Ascending aorta (tissue), 2 donors: ENCODE results near the gene TMEM134. TPM values are rescaled to one million over a fixed set of nuclear protein-coding genes. Genes with fewer than 3 reads are reported as not detected.

Source experiments
- DNase-seq, 2 donors: peaks; one replicate each; pipeline ENCODE4 v3.0.0-alpha.2; 2019; ENCODE audit warnings: low spot score in 2 of 2
- H3K27ac ChIP-seq, 2 donors: fragments of 200-600 bp; sonication (generic); one replicate each; pipeline ENCODE4 v1.5.1; 2016 to 2017; ENCODE audit warnings: mild to moderate bottlenecking in 1 of 2
- H3K27me3 ChIP-seq: fragments of 200-600 bp; sonication (generic); one replicate; pipeline ENCODE4 v1.5.1; 2017
- H3K36me3 ChIP-seq, 2 donors: fragments of 200-600 bp; sonication (generic); one replicate each; pipeline ENCODE4 v1.5.1; 2016
- H3K4me1 ChIP-seq, 2 donors: fragments of 200-600 bp; sonication (generic); one replicate each; pipeline ENCODE4 v1.5.1; 2016 to 2017; ENCODE audit warnings: mild to moderate bottlenecking in 1 of 2
- H3K4me3 ChIP-seq, 2 donors: fragments of 200-600 bp; sonication (generic); one replicate each; pipeline ENCODE4 v1.5.1; 2016 to 2017; ENCODE audit warnings: mild to moderate bottlenecking in 1 of 2
- H3K9me3 ChIP-seq, 2 donors: fragments of 200-600 bp; sonication (generic); one replicate each; pipeline ENCODE4 v1.5.1; 2016
- intact Hi-C: fragments of 100-400 bp; cut with DNase I; formaldehyde crosslinking; loops from one replicate; pipeline ENCODE4 v1.15.1; 2023
- total RNA-seq: library from RNA; depleted of rRNA; stranded (reverse); fragments of >200 nt; gene quantifications from one replicate; pipeline ENCODE4 v1.1.0, GENCODE V29; 2016
- TF ChIP-seq, protein P1 (sequence below), 3 experiments: fragments of 200-600 bp in 2 of 3; fragments of 450-650 bp in 1 of 3; sonication (generic) in 2 of 3; IDR thresholded peaks; one replicate each; pipeline ENCODE4 v1.5.1; 2016 to 2019; ENCODE audit warnings: antibody characterized with exemption in 3 of 3, mild to moderate bottlenecking in 1 of 3, moderate library complexity in 1 of 3

Gene TMEM134
- total RNA-seq, 1 donor from 2014 or later = 189 TPM

GRCh38 chr11:67502328-67502979 is 33.4 kb upstream of the TMEM134 start:
- no peak for DNase-seq
- H3K27ac ChIP-seq = no peak overlapping the region
- H3K4me3 ChIP-seq = no peak overlapping the region
- intact Hi-C loops = loop anchor here (10.0 kb wide), 2 partner anchors 302 to 388 kb away; partner anchors contain the start of gene KDM2A
- no peaks in the 10 kb centered on the region for H3K9me3 ChIP-seq
- H3K4me1 ChIP-seq = peaks cover 11 to 27% of the 10 kb centered on the region in 2 donors
- H3K27me3 ChIP-seq = no peaks in the 10 kb centered on the region
- TF ChIP-seq, protein P1, sequence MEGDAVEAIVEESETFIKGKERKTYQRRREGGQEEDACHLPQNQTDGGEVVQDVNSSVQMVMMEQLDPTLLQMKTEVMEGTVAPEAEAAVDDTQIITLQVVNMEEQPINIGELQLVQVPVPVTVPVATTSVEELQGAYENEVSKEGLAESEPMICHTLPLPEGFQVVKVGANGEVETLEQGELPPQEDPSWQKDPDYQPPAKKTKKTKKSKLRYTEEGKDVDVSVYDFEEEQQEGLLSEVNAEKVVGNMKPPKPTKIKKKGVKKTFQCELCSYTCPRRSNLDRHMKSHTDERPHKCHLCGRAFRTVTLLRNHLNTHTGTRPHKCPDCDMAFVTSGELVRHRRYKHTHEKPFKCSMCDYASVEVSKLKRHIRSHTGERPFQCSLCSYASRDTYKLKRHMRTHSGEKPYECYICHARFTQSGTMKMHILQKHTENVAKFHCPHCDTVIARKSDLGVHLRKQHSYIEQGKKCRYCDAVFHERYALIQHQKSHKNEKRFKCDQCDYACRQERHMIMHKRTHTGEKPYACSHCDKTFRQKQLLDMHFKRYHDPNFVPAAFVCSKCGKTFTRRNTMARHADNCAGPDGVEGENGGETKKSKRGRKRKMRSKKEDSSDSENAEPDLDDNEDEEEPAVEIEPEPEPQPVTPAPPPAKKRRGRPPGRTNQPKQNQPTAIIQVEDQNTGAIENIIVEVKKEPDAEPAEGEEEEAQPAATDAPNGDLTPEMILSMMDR (IDR thresholded peaks at IDR 0.05) = no peak
- peaks cover 0 to 27% of the 10 kb centered on the region in 2 donors for H3K36me3 ChIP-seq

- TF ChIP-seq, protein P1 (IDR thresholded peaks at IDR 0.05) = no peak
- no peak for DNase-seq
- no peak overlapping the region for H3K4me3 ChIP-seq
- H3K4me1 ChIP-seq = peaks cover 5 to 22% of the 10 kb centered on the region in 2 donors
- H3K36me3 ChIP-seq = peaks cover 0 to 27% of the 10 kb centered on the region in 2 donors
- intact Hi-C loops = loop anchor here (10.0 kb wide), 2 partner anchors 303 to 387 kb away; partner anchors contain the start of gene KDM2A
- no peaks in the 10 kb centered on the region for H3K27me3 ChIP-seq
- H3K27ac ChIP-seq = no peak overlapping the region
- H3K9me3 ChIP-seq = no peaks in the 10 kb centered on the region
These were observed 32.8 kb upstream of the TMEM134 start for GRCh38 chr11:67501854-67502253.

GRCh38 chr11:67500831-67501715 is 32.0 kb upstream of the TMEM134 start:
- TF ChIP-seq, protein P1 (IDR thresholded peaks at IDR 0.05) = no peak
- Histone ChIP-seq H3K27ac (no peak overlapping the region), H3K27me3 (no peaks in the 10 kb centered on the region), H3K4me3 (no peak overlapping the region), H3K9me3 (no peaks in the 10 kb centered on the region), H3K4me1 (peaks cover 2 to 14% of the 10 kb centered on the region in 2 donors), H3K36me3 (peaks cover 0 to 27% of the 10 kb centered on the region in 2 donors)
- no peak for DNase-seq
- intact Hi-C loops = loop anchor here (10.0 kb wide), 2 partner anchors 304 to 386 kb away; partner anchors contain the start of gene KDM2A

DNA sequence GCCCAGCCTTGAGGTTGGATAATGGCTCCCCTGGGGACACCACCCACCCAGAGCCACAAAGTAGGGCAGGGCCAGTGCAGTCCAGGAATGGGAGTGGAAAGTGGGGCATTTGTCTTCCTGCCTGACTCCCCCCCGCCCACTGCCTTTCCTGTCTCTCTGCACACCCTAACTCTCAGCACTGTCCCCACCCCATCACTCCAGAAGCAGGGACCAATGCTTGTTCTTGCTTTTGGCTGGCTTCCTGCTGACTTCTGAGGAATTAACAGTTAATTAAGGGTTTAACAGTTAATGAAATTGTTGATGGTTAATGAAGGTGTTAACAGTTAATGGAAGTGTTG is 31.4 kb upstream of the TMEM134 start:
- Histone ChIP-seq H3K36me3 (peaks cover 6 to 27% of the 10 kb centered on the region in 2 donors), H3K27me3 (no peaks in the 10 kb centered on the region), H3K4me1 (peaks cover 2 to 10% of the 10 kb centered on the region in 2 donors), H3K9me3 (no peaks in the 10 kb centered on the region), H3K27ac (no peak overlapping the region), H3K4me3 (no peak overlapping the region)
- no peak for DNase-seq
- intact Hi-C loops = loop anchor here (10.0 kb wide), 2 partner anchors 304 to 386 kb away; partner anchors contain the start of gene KDM2A
- TF ChIP-seq, protein P1 (IDR thresholded peaks at IDR 0.05) = no peak

GRCh38 chr11:67499808-67500483 is 30.9 kb upstream of the TMEM134 start:
- Histone ChIP-seq H3K27ac (no peak overlapping the region), H3K9me3 (no peaks in the 10 kb centered on the region), H3K4me1 (peaks cover 2 to 8% of the 10 kb centered on the region in 2 donors), H3K4me3 (no peak overlapping the region), H3K27me3 (no peaks in the 10 kb centered on the region), H3K36me3 (peaks cover 11 to 31% of the 10 kb centered on the region in 2 donors)
- intact Hi-C loops = loop anchor here (10.0 kb wide), 2 partner anchors 305 to 385 kb away; partner anchors contain the start of gene KDM2A
- DNase-seq = no peak
- TF ChIP-seq, protein P1 (IDR thresholded peaks at IDR 0.05) = no peak
